PC-9 (cell line): ENCODE results near the gene LRP8. TPM values are rescaled to one million over a fixed set of nuclear protein-coding genes. Genes with fewer than 3 reads are reported as not detected.

Source experiments
- BruUV-seq: library from RNA; stranded (reverse); fragments of 400-500 nt; replicated peaks from 2 replicates; lab custom pipeline; 2021; lab: Mats Ljungman, UMichigan
- CTCF ChIA-PET: fragments of 300-600 bp; sonication (Branson Sonifier 250); formaldehyde crosslinking; loops from one replicate; lab custom pipeline; 2022; ENCODE audit warnings: antibody characterized with exemption; lab: Charles Lee
- POLR2A ChIA-PET: fragments of 300-600 bp; sonication (Branson Sonifier 250); formaldehyde crosslinking; loops from one replicate; lab custom pipeline; 2022; ENCODE audit warnings: antibody characterized with exemption; ENCODE audit not compliant: unreplicated experiment; lab: Charles Lee
- DNase-seq, 2 experiments: peaks; one replicate each; pipeline versions ENCODE4 v3.0.0 to v3.0.0-alpha.2; 2015 to 2022; ENCODE audit warnings: mixed read lengths in 1 of 2
- H2AFZ ChIP-seq: fragments of 200-600 bp; sonication (generic); 2 replicates; pipeline ENCODE4 v1.8.1; 2017; ENCODE audit warnings: antibody characterized with exemption
- H3F3A ChIP-seq: fragments of 200-600 bp; sonication (generic); 2 replicates; pipeline ENCODE4 v1.8.1; 2017; ENCODE audit warnings: antibody characterized with exemption, mild to moderate bottlenecking, low read depth; ENCODE audit not compliant: insufficient read depth
- H3K27ac ChIP-seq: fragments of 200-600 bp; sonication (generic); 2 replicates; pipeline ENCODE4 v1.6.1; 2016; ENCODE audit warnings: mixed run types
- H3K27me3 ChIP-seq: fragments of 200-600 bp; sonication (generic); 2 replicates; pipeline ENCODE4 v1.6.1; 2016; ENCODE audit warnings: low read depth, mixed run types; ENCODE audit not compliant: insufficient read depth
- H3K36me3 ChIP-seq: fragments of 200-600 bp; sonication (generic); 2 replicates; pipeline ENCODE4 v1.6.1; 2016; ENCODE audit warnings: low read depth, mixed run types
- H3K4me1 ChIP-seq: fragments of 200-600 bp; sonication (generic); replicated peaks from 2 replicates; pipeline ENCODE4 v1.6.1; 2016; ENCODE audit warnings: mixed run types; ENCODE audit not compliant: insufficient read depth
- H3K4me2 ChIP-seq: fragments of 200-600 bp; sonication (generic); 2 replicates; pipeline ENCODE4 v1.6.1; 2017; ENCODE audit warnings: mixed run types
- H3K4me3 ChIP-seq: fragments of 200-600 bp; sonication (generic); 2 replicates; pipeline ENCODE4 v1.6.1; 2016; ENCODE audit warnings: mixed run types
- H3K79me2 ChIP-seq: fragments of 200-600 bp; sonication (generic); 2 replicates; pipeline ENCODE4 v1.6.1; 2017; ENCODE audit warnings: low read depth, mixed run types
- H3K9me2 ChIP-seq: fragments of 200-600 bp; sonication (generic); 2 replicates; pipeline ENCODE4 v1.8.1; 2017; ENCODE audit warnings: mild to moderate bottlenecking; ENCODE audit not compliant: insufficient read depth
- H3K9me3 ChIP-seq: fragments of 200-600 bp; sonication (generic); 2 replicates; pipeline ENCODE4 v1.8.1; 2016; ENCODE audit warnings: low read depth; ENCODE audit not compliant: insufficient read depth
- H4K20me1 ChIP-seq: fragments of 200-600 bp; sonication (generic); 2 replicates; pipeline ENCODE4 v1.8.1; 2017; ENCODE audit not compliant: insufficient read depth
- EZH2 ChIP-seq: fragments of 200-600 bp; sonication (generic); IDR thresholded peaks from 2 replicates; pipeline ENCODE4 v1.8.0; 2017; ENCODE audit warnings: antibody characterized with exemption, low read depth
- intact Hi-C: fragments of 100-400 bp; cut with micrococcal nuclease; formaldehyde crosslinking; loops from one replicate; pipeline ENCODE4 v1.10.0; 2022; ENCODE audit not compliant: unreplicated experiment
- total RNA-seq: library from RNA; stranded (reverse); gene quantifications from 2 replicates; pipeline ENCODE4 v1.2.3, GENCODE V29; 2021
- TF ChIP-seq, protein P1 (sequence below): fragments of 200-600 bp; sonication (generic); conservative IDR thresholded peaks from 2 replicates; pipeline ENCODE4 v1.6.1; 2017; ENCODE audit warnings: mixed run types, antibody characterized with exemption, mild to moderate bottlenecking, moderate library complexity

Gene LRP8
- total RNA-seq, 1 experiment from 2014 or later: 85.3 TPM

DNA sequence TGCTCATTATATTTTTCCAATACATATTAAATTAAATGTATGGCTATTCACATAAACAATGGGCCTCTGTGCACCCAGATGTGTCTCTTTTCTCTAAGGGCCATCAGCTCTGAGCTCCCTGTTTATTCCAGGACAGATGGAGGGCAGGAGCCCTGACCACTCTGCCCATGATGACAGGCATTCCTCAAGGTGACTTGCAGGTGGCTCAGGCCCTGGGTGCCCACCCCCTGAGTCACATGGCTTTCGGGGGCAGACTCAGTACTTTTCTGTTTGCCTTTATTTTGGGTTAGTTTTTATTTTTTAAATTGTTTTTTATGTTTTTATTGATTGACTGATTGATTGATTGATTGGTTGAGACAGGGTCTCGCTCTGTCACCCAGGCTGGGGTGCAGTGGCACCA, 6.4 kb upstream of the LRP8 start:
- intact Hi-C loops: no loop called here
- H3F3A ChIP-seq: peaks cover 18% of the 10 kb centered on the region; the same call in 1 of the 2 replicates
- no peaks in the 10 kb centered on the region for H3K9me2 ChIP-seq
- ChIA-PET CTCF (interaction anchor here (0.6 kb wide), 1 partner anchor 56 kb away, joined by 3 read pairs; no protein-coding TSS in a partner anchor), POLR2A (no interaction called here)
- H2AFZ ChIP-seq: no peak overlapping the region
- H3K27ac ChIP-seq: no peak overlapping the region
- no peak overlapping the region for H3K4me2 ChIP-seq
- H3K27me3 ChIP-seq: no peaks in the 10 kb centered on the region
- BruUV-seq: no TSS peak
- no peaks in the 10 kb centered on the region for H4K20me1 ChIP-seq
- H3K4me3 ChIP-seq: no peak overlapping the region
- H3K36me3 ChIP-seq: no peaks in the 10 kb centered on the region
- DNase-seq: no peak
- H3K79me2 ChIP-seq: no peaks in the 10 kb centered on the region
- peaks cover 18% of the 10 kb centered on the region for H3K4me1 ChIP-seq
- TF ChIP-seq EZH2: no peak
- TF ChIP-seq, protein P1, sequence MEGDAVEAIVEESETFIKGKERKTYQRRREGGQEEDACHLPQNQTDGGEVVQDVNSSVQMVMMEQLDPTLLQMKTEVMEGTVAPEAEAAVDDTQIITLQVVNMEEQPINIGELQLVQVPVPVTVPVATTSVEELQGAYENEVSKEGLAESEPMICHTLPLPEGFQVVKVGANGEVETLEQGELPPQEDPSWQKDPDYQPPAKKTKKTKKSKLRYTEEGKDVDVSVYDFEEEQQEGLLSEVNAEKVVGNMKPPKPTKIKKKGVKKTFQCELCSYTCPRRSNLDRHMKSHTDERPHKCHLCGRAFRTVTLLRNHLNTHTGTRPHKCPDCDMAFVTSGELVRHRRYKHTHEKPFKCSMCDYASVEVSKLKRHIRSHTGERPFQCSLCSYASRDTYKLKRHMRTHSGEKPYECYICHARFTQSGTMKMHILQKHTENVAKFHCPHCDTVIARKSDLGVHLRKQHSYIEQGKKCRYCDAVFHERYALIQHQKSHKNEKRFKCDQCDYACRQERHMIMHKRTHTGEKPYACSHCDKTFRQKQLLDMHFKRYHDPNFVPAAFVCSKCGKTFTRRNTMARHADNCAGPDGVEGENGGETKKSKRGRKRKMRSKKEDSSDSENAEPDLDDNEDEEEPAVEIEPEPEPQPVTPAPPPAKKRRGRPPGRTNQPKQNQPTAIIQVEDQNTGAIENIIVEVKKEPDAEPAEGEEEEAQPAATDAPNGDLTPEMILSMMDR: no peak
- H3K9me3 ChIP-seq: no peaks in the 10 kb centered on the region

DNA sequence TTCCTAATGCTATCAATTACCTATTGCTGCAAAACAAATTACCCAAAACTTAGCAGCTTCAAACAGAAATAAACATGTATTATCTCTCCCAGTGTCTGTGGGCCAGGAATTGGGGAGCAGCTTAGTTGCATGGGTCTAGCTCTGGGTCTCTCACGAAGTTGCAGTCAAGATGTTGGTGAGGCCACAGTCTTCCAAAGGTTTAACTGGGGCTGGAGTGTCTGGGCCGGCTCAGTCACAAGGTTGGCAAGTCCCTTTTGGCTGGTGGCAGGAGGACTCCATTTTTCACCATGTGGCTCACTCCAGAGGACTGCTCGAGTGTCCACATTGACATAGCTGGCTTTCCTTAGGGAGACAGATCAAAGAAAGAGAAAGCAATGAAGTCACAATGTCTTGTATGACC, 5.0 kb upstream of the LRP8 start:
- ChIA-PET CTCF (no interaction called here), POLR2A (no interaction called here)
- no peak for DNase-seq
- no peak overlapping the region for H3K27ac ChIP-seq
- no peak overlapping the region for H3K4me3 ChIP-seq
- H3K36me3 ChIP-seq: no peaks in the 10 kb centered on the region
- peaks cover 18% of the 10 kb centered on the region; the same call in 1 of the 2 replicates for H3F3A ChIP-seq
- H3K4me1 ChIP-seq: peaks cover 22% of the 10 kb centered on the region
- H3K27me3 ChIP-seq: no peaks in the 10 kb centered on the region
- H4K20me1 ChIP-seq: no peaks in the 10 kb centered on the region
- no peaks in the 10 kb centered on the region for H3K9me3 ChIP-seq
- BruUV-seq: no TSS peak
- intact Hi-C loops: no loop called here
- TF ChIP-seq EZH2: no peak
- TF ChIP-seq, protein P1: no peak
- H3K9me2 ChIP-seq: no peaks in the 10 kb centered on the region
- H2AFZ ChIP-seq: no peak overlapping the region
- H3K4me2 ChIP-seq: no peak overlapping the region
- no peaks in the 10 kb centered on the region for H3K79me2 ChIP-seq

GRCh38 chr1:53332186-53332564, 4.3 kb upstream of the LRP8 start:
- no peak for DNase-seq
- CTCF ChIA-PET: no interaction called here
- Histone ChIP-seq H4K20me1 (no peaks in the 10 kb centered on the region), H3K4me3 (no peak overlapping the region), H3K4me2 (no peak overlapping the region), H3K27me3 (no peaks in the 10 kb centered on the region), H2AFZ (no peak overlapping the region), H3K9me3 (no peaks in the 10 kb centered on the region), H3K4me1 (peaks cover 22% of the 10 kb centered on the region), H3K9me2 (no peaks in the 10 kb centered on the region), H3F3A (peaks cover 18% of the 10 kb centered on the region; the same call in 1 of the 2 replicates), H3K79me2 (peaks cover 4% of the 10 kb centered on the region; the same call in 1 of the 2 replicates), H3K36me3 (no peaks in the 10 kb centered on the region), H3K27ac (no peak overlapping the region)
- intact Hi-C loops: no loop called here
- TF ChIP-seq, protein P1: no peak
- no peak for TF ChIP-seq EZH2
- no TSS peak for BruUV-seq
- POLR2A ChIA-PET: no interaction called here
